Stimulated activated naive CD8-positive, alpha-beta T cell treated with anti-CD3 and anti-CD28 coated beads, Interleukin-15, Interleukin-2, amounts not matched to agents 100 U/mL and 50 U/mL, for 24 hours (primary cell): ENCODE measurements around the gene OAS2.
A peak's percentile ranks its signal among the peaks of the same experiment; 100 is the strongest.
"Not testable (repeated sequence)": the region's sequence is repeated elsewhere in the genome, so short reads cannot be mapped to it uniquely, and the experiment has no call there.

Experiments used
- ATAC-seq: fragments of 150-1000 bp; cut with Tn5 transposase; one replicate; pipeline ENCODE4 v1.10.0; 2021
- DNase-seq: peaks from one replicate; pipeline ENCODE4 v3.0.0; 2021

OAS2 gene

GRCh38 chr12:112985642-112986290 is 7.4 kb downstream of the OAS2 start:
- DNase-seq (no peak), ATAC-seq (no peak)

DNA sequence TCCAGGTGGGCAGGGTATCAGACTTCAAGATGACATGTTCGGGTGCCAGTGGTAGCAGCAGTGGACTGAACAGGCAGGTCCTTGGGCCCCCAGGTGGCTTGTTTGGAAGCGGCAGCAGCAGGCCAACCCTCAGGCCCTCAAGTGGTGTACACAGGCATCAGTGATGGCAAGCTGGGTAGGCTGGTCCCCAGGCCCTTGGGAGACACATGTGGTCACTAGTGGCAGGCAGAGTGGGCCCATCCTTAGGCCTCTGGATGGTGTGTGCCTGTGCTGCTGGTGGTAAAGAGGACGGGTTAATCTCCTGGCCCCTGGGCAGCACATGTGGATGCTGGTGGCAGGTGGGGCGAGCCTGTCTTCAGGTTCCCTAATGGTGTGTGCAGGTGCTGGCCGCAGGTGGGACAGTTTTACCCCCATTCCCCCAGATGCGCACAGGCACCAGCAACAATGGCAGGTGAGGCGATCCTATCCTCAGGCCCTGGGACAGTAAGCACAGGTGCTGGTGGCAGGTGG is 8.0 kb downstream of the OAS2 start:
- ATAC-seq, result no peak
- no peak for DNase-seq

GRCh38 chr12:112987561-112987960 is 9.2 kb downstream of the OAS2 start:
- DNase-seq, result no peak
- ATAC-seq, result no peak

- ATAC-seq (peak; percentile 55), DNase-seq (no peak)
Observed at GRCh38 chr12:112988224-112988623, 9.9 kb downstream of the OAS2 start.

- DNase-seq, result not testable (repeated sequence)
Observed at GRCh38 chr12:112988823-112989385, 10.6 kb downstream of the OAS2 start.

DNA sequence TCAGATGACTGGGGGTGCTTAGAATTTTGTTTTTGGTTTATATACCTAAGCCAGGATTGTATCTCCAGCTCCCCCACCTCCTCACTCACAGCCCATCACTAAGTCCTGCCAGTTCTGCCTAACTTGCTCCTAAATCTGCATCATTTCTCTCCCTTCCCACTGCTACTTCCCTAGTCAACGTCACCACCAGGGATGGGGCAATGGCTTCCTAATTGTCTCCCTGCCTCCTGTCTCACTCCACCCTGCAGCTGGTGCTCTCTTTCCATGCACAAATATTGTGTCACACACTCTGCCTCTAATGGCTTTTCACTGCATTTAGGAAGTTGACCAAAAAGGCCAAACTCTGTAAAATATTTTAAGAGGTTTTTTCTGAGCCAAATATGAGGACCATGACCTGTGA is 11.5 kb downstream of the OAS2 start:
- DNase-seq, result no peak
- no peak for ATAC-seq

More at GRCh38 chr12:112988823-112989385, 10.6 kb downstream of the OAS2 start:
- ATAC-seq, result peak; percentile 38

GRCh38 chr12:112992541-112993398 is 14.5 kb downstream of the OAS2 start:
- ATAC-seq (peak; percentile 40), DNase-seq (peak; percentile 75)

- DNase-seq (no peak), ATAC-seq (no peak)
Observed at GRCh38 chr12:112995008-112995407, 16.7 kb downstream of the OAS2 start.

DNA sequence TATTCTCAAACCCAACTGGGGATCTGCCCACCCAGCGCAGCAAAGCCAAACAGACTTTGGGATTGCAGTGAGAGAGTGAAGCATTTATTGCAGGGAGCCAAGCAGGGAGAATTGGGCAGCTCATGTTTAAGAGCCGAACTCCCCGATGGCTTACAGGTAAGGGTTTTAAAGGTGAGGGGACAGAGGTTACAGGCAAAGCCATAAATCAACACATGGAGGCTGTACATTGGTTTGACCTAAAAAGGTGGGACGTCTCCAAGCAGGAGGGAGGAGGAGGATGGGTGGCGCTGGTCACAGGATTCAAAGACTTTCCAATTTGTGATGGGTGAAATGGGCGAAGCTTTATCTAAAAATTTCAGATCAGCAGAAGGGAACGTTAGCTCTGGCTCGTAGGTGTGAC is 18.2 kb downstream of the OAS2 start:
- DNase-seq (no peak), ATAC-seq (no peak)

DNA sequence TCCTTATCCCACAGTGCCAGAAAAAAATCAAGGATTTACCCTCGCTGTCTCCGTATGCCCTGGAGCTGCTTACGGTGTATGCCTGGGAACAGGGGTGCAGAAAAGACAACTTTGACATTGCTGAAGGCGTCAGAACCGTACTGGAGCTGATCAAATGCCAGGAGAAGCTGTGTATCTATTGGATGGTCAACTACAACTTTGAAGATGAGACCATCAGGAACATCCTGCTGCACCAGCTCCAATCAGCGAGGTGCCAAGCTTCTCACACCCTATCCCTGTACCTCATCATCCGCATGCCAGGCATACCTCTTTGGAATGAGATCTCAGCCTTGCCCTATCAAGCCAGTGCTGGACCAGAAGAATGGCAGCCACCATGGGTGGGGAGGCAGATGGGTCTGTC is 19.2 kb downstream of the OAS2 start:
- ATAC-seq, result no peak

DNA sequence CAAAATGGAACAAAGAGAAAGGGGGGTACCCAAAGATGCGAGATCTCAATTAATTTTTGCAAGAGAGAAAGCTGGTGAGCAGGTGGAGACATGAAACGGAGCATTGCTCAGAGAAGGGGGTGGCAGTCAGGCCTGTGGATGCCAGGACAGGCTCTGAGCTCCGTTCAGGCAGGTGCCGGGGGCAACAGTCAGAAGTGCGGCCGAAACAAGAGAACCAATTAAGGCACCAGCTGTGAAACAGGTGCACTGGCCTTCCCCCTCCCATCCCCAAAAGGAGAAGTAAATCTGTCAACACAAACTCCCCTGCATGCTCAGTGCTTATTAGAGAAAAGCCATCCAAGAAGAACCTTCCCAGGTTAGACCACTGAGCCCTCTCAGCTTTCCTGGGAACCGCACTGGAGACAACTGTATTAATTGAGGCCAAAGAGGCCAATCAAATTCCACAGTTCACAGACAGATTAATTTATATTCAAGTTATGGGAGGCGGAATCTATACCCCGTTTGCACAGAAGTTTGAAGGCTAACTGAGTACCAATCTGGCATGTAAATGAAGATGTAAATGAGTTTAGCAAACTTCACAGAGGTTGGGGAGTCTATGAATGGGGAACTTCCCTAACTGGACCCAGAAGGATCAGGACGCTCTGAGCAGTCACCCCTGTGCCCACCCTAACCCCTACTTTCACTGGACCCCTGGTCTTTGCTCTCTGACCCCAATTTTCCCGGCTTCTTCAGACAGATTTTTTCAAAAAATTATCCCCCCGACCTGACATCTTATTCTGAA is 20.9 kb downstream of the OAS2 start:
- DNase-seq, result no peak
- no peak for ATAC-seq

More for the DNA sequence above, 19.2 kb downstream of the OAS2 start:
- DNase-seq, result no peak

DNA sequence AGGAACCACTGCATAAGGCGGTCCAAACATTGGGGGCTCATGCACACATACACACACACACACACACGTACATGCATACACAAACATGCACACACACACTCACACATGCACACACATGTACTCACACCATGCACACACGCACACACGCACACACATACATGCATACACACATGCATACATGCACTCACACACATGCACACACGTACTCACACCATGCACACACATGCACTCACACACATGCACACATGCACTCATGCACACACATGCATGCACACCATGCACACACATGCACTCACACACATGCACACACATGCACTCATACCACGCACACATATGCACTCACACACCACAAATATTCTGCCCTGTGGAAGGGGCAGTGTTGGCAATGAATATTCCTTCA is 22.1 kb downstream of the OAS2 start:
- ATAC-seq, result no peak

GRCh38 chr12:113002155-113002554 is 23.8 kb downstream of the OAS2 start:
- ATAC-seq, result no peak
- DNase-seq, result no peak

More for the DNA sequence above, 22.1 kb downstream of the OAS2 start:
- no peak for DNase-seq

DNA sequence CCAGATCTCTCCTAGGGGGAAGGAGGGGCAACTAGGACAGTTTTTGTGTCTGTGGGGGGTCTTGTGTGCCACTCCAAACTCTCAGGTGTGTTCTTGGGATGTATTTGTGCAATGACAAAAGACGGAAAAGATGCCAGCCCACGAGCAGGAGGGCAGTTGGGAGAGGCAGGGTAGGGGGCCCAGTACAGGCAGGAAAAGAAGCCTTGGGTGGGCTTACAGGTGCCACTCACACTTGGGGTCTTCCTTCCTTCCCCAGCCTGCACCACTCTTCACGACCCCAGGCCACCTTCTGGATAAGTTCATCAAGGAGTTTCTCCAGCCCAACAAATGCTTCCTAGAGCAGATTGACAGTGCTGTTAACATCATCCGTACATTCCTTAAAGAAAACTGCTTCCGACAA is 24.4 kb downstream of the OAS2 start:
- DNase-seq (no peak), ATAC-seq (no peak)

DNA sequence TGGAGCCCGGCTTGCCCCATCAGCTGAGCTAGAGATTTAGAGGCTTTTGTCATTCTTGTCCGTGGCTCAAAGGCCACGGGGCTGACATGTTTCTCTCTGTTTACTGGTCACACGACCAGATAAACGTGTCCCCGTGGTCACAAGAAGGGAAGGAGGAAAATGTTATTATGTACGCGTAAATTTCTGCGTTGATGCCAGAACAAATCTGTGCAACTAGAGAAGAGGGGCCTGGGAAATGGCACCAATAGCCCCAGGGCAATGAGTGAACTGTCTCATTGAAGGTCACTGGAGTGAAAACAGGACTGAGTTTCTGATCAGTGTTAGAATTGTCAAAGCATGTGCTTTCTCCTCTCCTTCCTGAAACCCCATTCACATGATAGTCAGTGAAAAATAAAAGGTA is 25.3 kb downstream of the OAS2 start:
- DNase-seq (no peak), ATAC-seq (no peak)

DNA sequence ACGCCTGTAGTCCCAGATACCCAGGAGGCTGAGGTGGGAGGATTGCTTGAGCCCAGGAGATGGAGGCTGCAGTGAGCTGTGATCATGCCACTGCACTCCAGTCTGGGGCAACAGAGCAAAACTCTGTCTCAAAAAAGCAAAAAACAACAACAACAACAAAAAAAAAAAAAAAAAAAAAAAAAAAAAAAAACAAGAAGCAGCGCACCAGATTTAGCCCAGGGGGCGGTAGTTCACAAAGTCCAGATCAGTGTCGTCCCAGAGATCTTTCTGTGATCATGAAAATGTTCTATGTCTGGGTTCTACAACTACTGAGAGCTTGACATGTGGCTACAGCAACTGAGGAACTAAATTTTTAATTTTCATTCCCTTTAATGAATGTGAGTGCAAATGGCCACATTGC is 27.4 kb downstream of the OAS2 start:
- DNase-seq, result no peak

GRCh38 chr12:113006206-113006605 is 27.9 kb downstream of the OAS2 start:
- ATAC-seq, result no peak

More for the DNA sequence above, 27.4 kb downstream of the OAS2 start:
- no peak for ATAC-seq

DNA sequence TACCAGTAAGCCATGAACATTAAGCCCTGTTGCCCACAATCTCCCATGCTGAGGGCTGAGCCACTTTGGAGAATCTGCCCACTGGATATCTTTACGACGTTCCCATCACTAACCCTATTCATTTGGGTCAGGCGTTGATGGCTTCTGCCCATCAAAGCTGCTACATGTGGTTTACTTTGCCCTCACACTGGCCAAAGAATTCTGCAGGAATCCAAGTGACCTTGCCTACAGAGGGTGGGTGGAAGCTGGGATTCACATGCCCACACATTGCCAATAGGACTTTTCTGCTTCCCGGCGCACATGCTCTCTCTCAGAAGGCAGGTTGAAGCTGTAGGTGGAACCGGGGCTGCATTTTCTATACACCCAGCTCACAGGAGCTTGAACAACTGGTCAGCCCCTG is 28.3 kb downstream of the OAS2 start:
- DNase-seq (no peak), ATAC-seq (no peak)

More at GRCh38 chr12:113006206-113006605, 27.9 kb downstream of the OAS2 start:
- no peak for DNase-seq

- ATAC-seq (no peak), DNase-seq (no peak)
Observed at GRCh38 chr12:113007166-113007565, 28.8 kb downstream of the OAS2 start.

GRCh38 chr12:113010701-113011100 is 32.4 kb downstream of the OAS2 start:
- DNase-seq, result no peak
- ATAC-seq, result no peak

DNA sequence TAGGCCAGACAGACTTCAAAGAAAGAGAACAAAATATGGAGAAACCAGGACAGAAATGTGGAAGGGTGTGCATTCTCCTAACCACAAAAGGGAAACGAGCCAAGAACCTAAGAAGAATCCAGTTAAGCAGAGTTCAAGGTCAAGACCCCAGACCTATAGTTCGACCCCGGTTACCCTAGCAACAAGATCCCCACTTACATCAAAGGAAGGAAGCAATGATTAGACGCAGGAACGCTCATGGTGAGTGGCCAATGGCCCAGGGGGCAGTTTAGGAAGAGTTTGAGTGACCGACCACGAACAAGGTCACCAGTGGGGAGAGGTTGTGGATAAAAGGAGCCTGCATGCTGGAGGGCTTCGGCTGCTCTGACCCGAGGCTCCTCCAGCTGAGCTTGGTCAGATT is 36.2 kb downstream of the OAS2 start:
- DNase-seq (no peak), ATAC-seq (no peak)

DNA sequence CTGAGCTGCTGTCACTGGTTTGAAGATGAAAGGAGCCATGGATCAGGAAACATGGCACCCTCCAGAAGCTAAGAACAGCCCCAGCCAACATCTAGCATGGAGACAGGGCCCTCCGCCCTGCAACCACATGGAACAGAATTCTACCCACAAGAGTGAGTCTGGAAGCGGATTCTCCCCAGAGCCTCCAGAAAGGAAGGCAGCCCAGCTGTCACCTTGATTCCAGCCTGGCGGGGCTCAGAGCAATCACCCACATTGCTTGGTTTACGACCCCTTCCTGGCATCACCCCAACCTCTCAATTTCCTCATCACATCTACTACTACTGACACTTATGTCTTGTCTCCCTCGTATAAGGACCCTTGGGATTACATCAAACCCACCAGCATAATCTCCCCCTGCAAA is 38.5 kb downstream of the OAS2 start:
- no peak for DNase-seq
- ATAC-seq, result no peak
